ENCODE data around the gene EXOC8.

EXOC8 gene

GRCh38 chr1:231311720-231312431 lies 25.8 kb downstream of the EXOC8 start:
- DNase-seq: no peak

GRCh38 chr1:231310391-231310934 lies 27.2 kb downstream of the EXOC8 start:
- DNase-seq: no peak

- no peak for DNase-seq
These were observed 35.7 kb downstream of the EXOC8 start for GRCh38 chr1:231301990-231302389.

- no peak for DNase-seq
These were observed 41.7 kb downstream of the EXOC8 start for GRCh38 chr1:231295938-231296337.

GRCh38 chr1:231286603-231287002 lies 51.0 kb downstream of the EXOC8 start:
- no peak for DNase-seq

GRCh38 chr1:231284441-231284840 lies 53.2 kb downstream of the EXOC8 start:
- no peak for DNase-seq
